Adrenal gland (tissue), 12 donors: Measurements from ENCODE around the gene MINPP1. TPM values are rescaled to one million over a fixed set of nuclear protein-coding genes. Genes with fewer than 3 reads are reported as not detected.
"Not testable (repeated sequence)": the region's sequence is repeated elsewhere in the genome, so short reads cannot be mapped to it uniquely, and the experiment has no call there.

Source experiments
- DNase-seq, 7 donors: peaks; one replicate each; pipeline ENCODE4 v3.0.0-alpha.2; 2019 to 2020
- H3K27ac ChIP-seq, 5 donors: fragments of 200-600 bp; sonication (generic) in 4 of 5; 1 replicate in 3 of 5; 2 replicates in 2 of 5; pipeline versions ENCODE4 v1.5.1 to v1.8.0; 2016 to 2020; ENCODE audit warnings: mild to moderate bottlenecking in 1 of 5
- H3K27me3 ChIP-seq: fragments of 200-600 bp; 2 replicates; pipeline ENCODE4 v1.8.0; 2021
- H3K36me3 ChIP-seq, 2 donors: fragments of 200-600 bp; replicated peaks in 1 of 2; 1 replicate in 1 of 2; 2 replicates in 1 of 2; pipeline versions ENCODE4 v1.5.1 to v1.8.0; 2018 to 2022
- H3K4me1 ChIP-seq, 2 donors: fragments of 200-600 bp; replicated peaks in 1 of 2; 1 replicate in 1 of 2; 2 replicates in 1 of 2; pipeline versions ENCODE4 v1.5.1 to v1.8.0; 2018 to 2021
- H3K4me3 ChIP-seq, 4 donors: fragments of 200-600 bp; sonication (generic) in 3 of 4; one replicate each; pipeline ENCODE4 v1.5.1; 2016 to 2018
- H3K9me3 ChIP-seq, 3 donors: fragments of 200-600 bp; sonication (generic) in 1 of 3; replicated peaks in 1 of 3; 1 replicate in 2 of 3; 2 replicates in 1 of 3; pipeline versions ENCODE4 v1.5.1 to v1.8.0; 2016 to 2021
- CTCF ChIP-seq, 6 experiments: fragments of 450-650 bp in 4 of 6; fragments of 200-600 bp in 2 of 6; sonication (generic) in 1 of 6; IDR thresholded peaks; 1 replicate in 5 of 6; 2 replicates in 1 of 6; pipeline versions ENCODE4 v1.5.1 to v1.8.0; 2016 to 2021; ENCODE audit warnings: antibody characterized with exemption in 6 of 6, mild to moderate bottlenecking in 2 of 6, moderate library complexity in 1 of 6
- POLR2A ChIP-seq, 2 donors: fragments of 450-650 bp; IDR thresholded peaks; one replicate each; pipeline ENCODE4 v1.6.1; 2017; ENCODE audit warnings: antibody characterized with exemption in 2 of 2, mild to moderate bottlenecking in 2 of 2, moderate library complexity in 1 of 2
- WGBS, 4 donors: extraction: QIAGEN DNeasy Blood & Tissue Kit in 2 of 4; methylation state at CpG; one replicate each; pipeline versions ENCODE4 v1.1.5 to v1.1.7; 2013 to 2017; 5-methylcytosine and 5-hydroxymethylcytosine counted together
- intact Hi-C, 2 donors: fragments of 100-400 bp; cut with DNase I; formaldehyde crosslinking; loops; one replicate each; pipeline versions ENCODE4 v1.14.1 to v1.15.0; 2022 to 2023
- polyA plus RNA-seq, 3 donors: library from polyadenylated mRNA; stranded (reverse); fragments of 200-250 nt in 2 of 3; fragments of 350-450 nt in 1 of 3; fragmentation: Illumina TruSeq in 1 of 3; extraction: RNeasy Lipid Tissue Mini Kit (QIAGEN cat#74804) in 1 of 3; gene quantifications; one replicate each; pipeline ENCODE4 v1.2.3, GENCODE V29; 2013 to 2014
- total RNA-seq, 9 donors: library from RNA; depleted of rRNA in 4 of 9; stranded (reverse); fragments of >200 nt in 4 of 9; fragments of 120-200 nt in 1 of 9; fragmentation: NEBNext Ultra II Directional in 1 of 9; extraction: Animal tissue kit (Norgen Biotek cat#: 25700) in 1 of 9; gene quantifications; one replicate each; pipeline versions ENCODE4 v1.1.0 to v1.2.4, GENCODE V29; 2013 to 2023
- donor health status: healthy with polysubstance abuse.
- donor health status: Bipolar disorder and iron deficiency.
- donor health status: DM: yes; HTN: yes; CAD: no.
- donor health status: DM: no; HTN: no; CAD: no.
- donor health status: DM: no; HTN: no; CAD: no.
- donor health status: DM: yes; HTN: yes; CAD: no.

MINPP1 gene
- total and polyA plus RNA-seq, 12 donors: 19.4 to 75.8 (median 44.7) TPM

- intact Hi-C loops, DNase-seq, H3K4me3 ChIP-seq, H3K27me3 ChIP-seq, H3K9me3 ChIP-seq, H3K4me1 ChIP-seq, H3K27ac ChIP-seq, H3K36me3 ChIP-seq: not testable (repeated sequence)
- WGBS, 4 donors: 78 to 82% (median 79%) methylated on average over 5 of the region's 5 CpGs
Observed at GRCh38 chr10:87495446-87495845, 9.2 kb upstream of the MINPP1 start.

GRCh38 chr10:87497386-87497785 is 7.3 kb upstream of the MINPP1 start:
- H3K27ac ChIP-seq, H3K4me3 ChIP-seq, H3K27me3 ChIP-seq, H3K36me3 ChIP-seq, H3K9me3 ChIP-seq, intact Hi-C loops, DNase-seq: not testable (repeated sequence)
- 79 to 96% (median 89%) methylated on average over 2 of the region's 2 CpGs for WGBS, 4 donors
- peaks cover 0 to 10% of the 10 kb centered on the region in 2 donors for H3K4me1 ChIP-seq

- H3K27ac ChIP-seq, DNase-seq, H3K4me3 ChIP-seq, H3K36me3 ChIP-seq, H3K9me3 ChIP-seq, H3K27me3 ChIP-seq, intact Hi-C loops: not testable (repeated sequence)
- 56 to 85% (median 70%) methylated on average over 1 to 2 of the region's 4 CpGs for WGBS, 4 donors
- peaks cover 0 to 10% of the 10 kb centered on the region in 2 donors for H3K4me1 ChIP-seq
Observed at GRCh38 chr10:87498106-87498789, 6.4 kb upstream of the MINPP1 start.

- 22 to 45% (median 36%) methylated on average over 3 of the region's 3 CpGs for WGBS, 4 donors
- DNase-seq: peak in 4 of 7 donors; percentile 27 to 57 (median 47)
Observed at GRCh38 chr10:87500646-87501048, 4.0 kb upstream of the MINPP1 start.

GRCh38 chr10:87503401-87503800 is 1.3 kb upstream of the MINPP1 start:
- 92 to 97% (median 94%) methylated on average over 8 of the region's 8 CpGs for WGBS, 4 donors
- H3K9me3 ChIP-seq: peaks cover 0 to 3% (median 0%) of the 10 kb centered on the region in 3 donors
- peaks cover 0 to 5% of the 10 kb centered on the region in 2 donors for H3K36me3 ChIP-seq
- H3K27ac ChIP-seq: no peak overlapping the region
- H3K27me3 ChIP-seq: no peaks in the 10 kb centered on the region
- H3K4me1 ChIP-seq: peaks cover 7 to 34% of the 10 kb centered on the region in 2 donors
- DNase-seq: no peak
- peak overlapping the region in 1 of 4 donors; percentile 85 for H3K4me3 ChIP-seq
- intact Hi-C loops: no loop called here
- TF ChIP-seq CTCF (IDR thresholded peaks at IDR 0.05) (no peak), POLR2A (IDR thresholded peaks at IDR 0.05) (no peak)

More at GRCh38 chr10:87500646-87501048, 4.0 kb upstream of the MINPP1 start:
- peak overlapping the region in 1 of 5 donors; percentile 55 for H3K27ac ChIP-seq
- intact Hi-C loops: no loop called here
- H3K4me3 ChIP-seq: no peak overlapping the region
- TF ChIP-seq CTCF (IDR thresholded peaks at IDR 0.05): no peak
- TF ChIP-seq POLR2A (IDR thresholded peaks at IDR 0.05): no peak
- no peaks in the 10 kb centered on the region for H3K27me3 ChIP-seq
- H3K4me1 ChIP-seq: peaks cover under 1 to 17% of the 10 kb centered on the region in 2 donors
- no peaks in the 10 kb centered on the region for H3K9me3 ChIP-seq
- no peaks in the 10 kb centered on the region for H3K36me3 ChIP-seq

- TF ChIP-seq CTCF (IDR thresholded peaks at IDR 0.05) (no peak), POLR2A (IDR thresholded peaks at IDR 0.05) (no peak)
- Histone ChIP-seq H3K27me3 (no peaks in the 10 kb centered on the region), H3K9me3 (peaks cover 0 to 5% (median 0%) of the 10 kb centered on the region in 3 donors), H3K27ac (peak overlapping the region; percentile 70 to 89 (median 84)), H3K36me3 (peaks cover 0 to 10% of the 10 kb centered on the region in 2 donors), H3K4me3 (peak overlapping the region in 3 of 4 donors; percentile 85 to 97 (median 92)), H3K4me1 (peaks cover 7 to 34% of the 10 kb centered on the region in 2 donors)
- WGBS, 4 donors: 79 to 84% (median 82%) methylated on average over 6 of the region's 6 CpGs
- intact Hi-C loops: no loop called here
- no peak for DNase-seq
Observed at GRCh38 chr10:87503886-87504285, 807 bp upstream of the MINPP1 start.
